ENCODE measurements around the gene KRT79. TPM values are rescaled to one million over a fixed set of nuclear protein-coding genes. Genes with fewer than 3 reads are reported as not detected.

The KRT79 gene
- total RNA-seq, 1 experiment from 2014 or later = not detected

DNA sequence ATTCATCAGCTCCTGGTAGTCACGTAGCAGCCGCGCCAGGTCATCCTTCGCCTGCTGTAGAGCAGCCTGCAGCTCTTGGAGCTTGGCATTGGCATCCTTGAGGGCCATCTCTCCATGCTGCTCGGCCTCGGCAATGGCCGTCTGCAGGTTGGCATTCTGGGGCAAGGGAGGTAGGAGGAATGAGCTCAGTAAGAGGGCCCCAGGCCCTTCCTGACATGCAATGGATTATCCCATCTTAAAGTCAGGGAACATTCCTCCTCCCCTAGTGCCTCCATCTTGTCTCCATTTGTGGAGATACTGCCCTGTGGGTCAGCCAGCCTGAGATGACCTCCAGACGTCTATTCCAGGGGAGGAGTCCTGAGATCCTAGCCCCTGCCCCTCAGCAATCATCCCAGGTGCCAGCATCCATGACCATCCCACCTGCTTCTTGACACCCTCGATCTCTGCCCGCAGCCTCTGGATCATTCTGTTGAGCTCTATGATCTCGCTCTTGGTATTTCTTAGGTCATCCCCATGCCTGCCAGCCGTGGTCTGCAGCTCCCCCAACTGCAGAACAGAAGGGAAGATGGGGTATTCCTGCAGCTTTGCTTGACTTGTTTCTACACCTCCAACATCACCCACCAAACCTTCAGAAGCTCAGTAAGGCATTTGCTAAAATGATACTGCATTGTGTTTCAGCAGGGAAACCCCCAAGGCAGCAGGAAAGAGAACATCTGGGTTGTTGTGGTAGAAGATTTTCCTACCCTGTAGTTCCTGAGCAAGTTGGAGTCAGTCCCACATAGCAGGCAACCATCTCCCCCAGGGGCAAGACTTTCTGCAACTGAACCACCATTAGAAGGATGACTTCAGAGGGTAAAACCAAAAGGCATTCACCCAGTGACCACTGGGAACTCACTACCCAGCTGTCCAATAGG, 42.6 kb downstream of the KRT79 start:
- DNase-seq (ENCODE audit: low spot score) = no peak

DNA sequence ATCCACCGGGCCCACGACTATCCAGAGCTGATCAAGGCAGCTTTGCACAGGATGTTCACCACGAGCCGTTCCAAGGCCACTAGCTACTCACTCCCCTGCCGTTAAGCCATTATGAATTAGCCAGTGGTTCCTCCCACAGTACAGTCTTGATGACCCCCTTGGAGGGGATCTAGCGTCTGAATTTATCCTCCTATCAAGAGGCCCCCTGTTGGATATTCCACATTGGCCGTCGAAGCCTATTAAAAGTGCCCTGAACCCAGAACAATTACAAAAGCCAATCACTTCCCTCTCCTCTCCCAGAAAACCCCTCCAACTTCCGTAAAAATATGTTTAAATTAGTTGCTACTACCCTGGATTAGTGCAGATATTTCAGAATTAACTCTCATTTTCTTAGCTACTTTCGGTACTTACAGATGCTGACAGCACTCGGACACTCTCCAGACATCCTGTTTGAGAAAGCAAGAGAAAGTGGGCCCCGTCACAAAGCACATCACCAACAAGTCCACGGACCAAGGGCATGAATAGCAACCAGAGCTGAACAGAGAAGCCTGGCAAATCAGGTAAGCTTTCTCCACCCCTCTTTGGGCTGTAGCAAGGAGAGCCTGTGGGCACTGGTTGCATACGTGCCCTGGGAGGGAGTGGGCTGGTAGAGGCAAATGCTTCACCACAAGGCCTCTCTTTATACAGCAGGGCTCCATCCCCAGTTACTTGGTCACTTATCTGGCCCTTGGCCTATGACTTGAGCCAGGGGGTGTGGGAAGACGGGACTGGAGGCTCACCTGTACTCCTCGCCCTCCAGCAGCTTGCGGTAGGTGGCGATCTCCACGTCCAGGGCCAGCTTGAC, 43.5 kb downstream of the KRT79 start:
- no peak for DNase-seq (ENCODE audit: low spot score)

DNA sequence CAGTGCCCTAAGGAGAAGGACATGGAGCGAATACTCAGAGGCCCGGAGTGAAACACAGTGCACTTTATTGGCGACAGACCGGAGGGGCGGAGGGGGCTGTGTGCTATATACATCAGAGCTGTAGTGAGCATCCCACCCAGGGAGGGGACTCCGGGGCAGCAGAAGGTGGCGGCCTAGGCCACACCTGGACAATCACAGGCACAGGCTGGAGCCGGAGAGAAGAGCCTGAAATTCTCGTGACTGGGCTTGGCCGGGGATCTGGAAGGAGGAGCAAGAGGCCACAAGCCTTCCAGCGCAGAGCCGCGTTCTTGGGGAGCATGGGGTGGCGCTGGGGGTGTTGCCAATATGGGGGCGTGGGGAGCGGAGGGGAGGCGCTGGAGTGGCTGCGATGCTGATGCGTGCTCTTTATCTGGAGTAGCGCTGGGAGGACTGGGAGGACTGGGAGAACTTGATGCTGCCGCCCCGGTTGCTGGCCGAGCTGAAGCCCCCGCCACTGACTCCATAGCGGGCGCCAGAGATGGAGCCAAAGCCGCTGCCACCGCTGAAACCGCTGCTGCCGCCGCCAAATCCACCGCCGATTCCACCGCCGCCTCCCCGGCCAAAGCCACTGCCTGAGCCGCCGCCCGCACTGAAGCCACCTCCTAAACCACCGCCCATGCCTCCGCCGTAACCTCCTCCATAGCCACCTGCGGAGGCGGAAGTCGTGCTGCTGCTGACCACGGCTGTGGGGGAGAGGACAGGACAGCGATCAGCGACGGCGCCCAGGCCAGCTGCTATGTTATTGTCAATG, 44.3 kb downstream of the KRT79 start:
- DNase-seq (ENCODE audit: low spot score) = no peak

DNA sequence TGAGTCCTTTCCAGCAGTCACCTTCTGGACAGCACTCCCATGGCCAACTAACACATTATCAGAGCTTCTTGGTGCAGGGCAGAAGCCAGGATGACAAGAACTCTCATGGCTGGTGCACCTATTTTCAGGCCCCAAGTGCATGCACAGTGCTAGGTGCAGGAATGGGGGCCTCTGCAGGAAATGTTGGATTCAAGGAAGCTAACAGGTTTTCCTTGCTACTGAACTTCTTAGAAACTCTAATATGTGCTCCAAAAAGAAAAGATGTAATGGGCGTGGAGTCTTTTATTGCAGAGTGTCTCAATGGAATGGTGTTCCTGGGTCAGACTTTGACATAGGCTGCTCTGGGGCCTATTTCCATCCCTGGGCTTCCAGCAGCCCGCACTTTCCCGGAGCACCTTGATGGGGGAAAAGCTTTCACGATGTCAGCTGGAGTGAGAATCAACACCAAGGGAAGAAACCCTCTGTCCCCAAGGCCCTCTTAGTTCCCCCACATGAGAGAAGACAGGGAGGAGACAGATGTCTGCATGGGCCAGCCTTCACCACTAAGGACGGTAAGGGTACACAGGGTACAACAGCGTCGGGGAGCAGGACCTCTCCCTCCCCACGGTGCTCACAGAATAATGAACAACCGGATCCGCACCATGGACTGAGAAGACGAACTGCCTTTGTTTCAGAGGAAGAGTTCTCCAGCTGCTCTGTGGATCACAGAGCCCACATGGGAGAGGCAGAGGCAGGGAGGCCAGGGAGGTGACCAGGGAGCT, 45.1 kb downstream of the KRT79 start:
- DNase-seq (ENCODE audit: low spot score) = no peak

DNA sequence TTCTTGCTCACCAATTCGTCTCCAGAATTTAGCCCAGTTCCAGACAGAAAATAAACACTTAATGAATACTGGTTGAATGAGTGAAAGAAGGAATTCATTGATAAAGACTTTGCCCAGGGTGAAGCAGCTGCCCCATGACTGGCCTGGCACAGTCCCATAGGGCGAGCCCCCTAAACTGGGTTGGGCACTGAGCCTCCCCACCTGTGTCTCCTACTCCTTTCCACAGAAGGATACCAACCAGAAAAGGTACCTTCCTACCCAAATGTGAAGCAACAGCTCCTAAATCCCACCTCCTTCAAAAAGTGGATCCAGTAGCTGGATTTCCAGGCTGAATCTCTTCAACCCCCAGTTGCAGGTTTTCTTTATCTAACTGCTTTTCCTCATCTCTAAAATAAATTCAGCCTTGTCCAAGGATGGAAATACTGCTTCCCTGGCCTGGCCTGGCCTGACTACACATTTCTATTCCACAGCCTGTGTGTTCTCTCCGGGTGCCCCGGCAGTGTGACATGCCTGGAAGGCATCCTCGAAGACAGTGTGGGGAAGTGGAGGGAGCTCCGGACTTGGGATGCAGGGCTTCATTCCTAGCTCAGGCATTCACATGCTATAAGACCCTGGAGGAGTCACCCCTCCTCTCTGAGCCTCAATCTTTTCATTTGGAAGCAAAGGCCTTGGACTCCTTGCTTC, 45.8 kb downstream of the KRT79 start:
- no peak for DNase-seq (ENCODE audit: low spot score)

DNA sequence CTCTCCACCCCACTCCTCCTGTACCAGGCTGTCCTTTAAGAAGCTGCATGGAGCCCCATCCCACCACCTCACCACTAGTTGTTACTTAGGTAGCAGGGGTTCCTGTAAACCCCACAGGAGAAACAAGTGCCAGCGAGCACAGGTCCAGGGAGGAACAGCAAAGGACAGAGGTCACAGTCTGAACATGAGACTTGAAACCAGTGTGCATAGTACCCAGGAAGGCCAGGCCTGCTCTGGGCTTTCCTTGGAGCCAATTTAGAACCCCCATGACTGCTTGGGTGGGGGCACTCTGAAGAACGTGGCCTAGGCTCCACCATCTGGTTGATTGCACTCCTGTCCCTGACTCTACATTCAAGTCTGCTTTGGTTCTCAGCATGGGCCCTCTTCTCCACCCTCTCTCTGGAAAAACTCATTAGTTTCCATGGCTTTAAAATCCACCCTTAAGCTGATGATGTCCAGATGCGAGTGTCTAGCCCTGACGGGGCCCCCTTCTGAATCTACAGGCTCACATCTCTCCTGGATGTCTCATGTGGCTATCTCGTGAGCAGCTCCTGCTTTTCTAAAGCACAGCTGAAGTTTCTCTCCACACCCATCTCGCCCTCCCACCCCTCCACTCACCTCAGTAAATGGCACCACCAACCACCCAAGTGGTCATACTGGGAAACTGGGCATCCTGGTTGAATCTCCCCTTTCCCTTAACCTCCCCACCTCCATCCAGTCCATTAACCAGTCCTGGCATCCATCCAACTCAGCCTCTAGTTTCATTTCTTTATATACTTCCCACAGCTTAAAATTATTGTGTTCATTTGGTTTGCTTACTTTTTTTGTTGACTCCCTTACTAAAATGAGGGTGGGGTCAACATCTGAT, 46.6 kb downstream of the KRT79 start:
- DNase-seq (ENCODE audit: low spot score) = no peak

DNA sequence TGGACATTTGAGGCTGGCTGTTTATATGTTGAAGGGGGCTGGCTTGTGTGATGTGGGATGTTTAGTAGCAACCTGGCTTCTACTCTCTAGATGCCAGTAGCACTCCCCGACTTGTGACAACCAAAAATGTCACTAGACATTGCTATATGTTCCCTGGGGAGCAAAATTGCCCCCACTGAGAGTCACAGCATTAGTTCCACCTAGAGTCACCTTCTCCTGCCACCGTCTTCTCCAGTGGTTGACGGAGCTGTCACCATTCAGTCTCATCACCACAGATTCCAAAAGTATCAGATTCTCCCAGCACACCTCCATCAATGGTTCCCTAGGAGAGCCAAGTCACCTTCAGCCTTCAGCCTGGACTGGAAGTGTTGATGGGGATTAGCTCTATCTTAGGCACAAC, 49.2 kb downstream of the KRT79 start:
- DNase-seq (ENCODE audit: low spot score) = no peak

DNA sequence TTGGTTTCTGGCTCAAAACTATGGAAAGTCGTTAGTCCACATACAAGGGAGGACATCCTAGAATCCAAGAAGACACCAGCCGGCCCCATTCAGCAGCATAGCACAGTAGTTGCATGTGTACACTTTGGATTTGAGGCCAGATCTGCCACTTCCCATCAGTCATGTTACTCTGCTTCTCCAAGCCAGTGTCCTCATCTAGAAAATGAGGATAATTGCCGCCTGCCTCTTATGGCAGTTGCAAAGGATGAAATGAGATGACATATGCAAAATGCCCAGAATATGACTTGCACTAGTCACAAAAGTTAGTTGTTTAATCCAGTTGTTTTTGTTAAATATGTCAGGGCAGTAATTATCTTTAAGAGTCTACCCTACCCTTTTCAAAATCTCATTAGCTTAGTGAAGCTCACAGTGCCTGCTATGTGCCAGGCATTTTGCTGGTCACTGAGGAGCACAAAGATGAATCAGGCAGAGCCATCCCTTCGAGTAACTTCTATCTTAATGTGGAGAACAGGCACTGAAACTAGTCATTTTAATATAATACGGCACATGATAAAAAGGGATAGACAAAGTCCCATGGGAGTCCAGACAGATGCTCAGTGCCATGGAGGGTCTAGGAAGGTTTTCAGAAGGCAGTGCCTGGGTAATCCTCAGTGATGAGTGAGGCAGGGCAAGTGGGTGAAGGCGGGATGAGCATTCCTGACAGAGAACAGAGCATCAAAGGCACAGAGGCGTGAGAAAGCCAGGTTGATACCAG, 50.4 kb downstream of the KRT79 start:
- no peak for DNase-seq (ENCODE audit: low spot score)

DNA sequence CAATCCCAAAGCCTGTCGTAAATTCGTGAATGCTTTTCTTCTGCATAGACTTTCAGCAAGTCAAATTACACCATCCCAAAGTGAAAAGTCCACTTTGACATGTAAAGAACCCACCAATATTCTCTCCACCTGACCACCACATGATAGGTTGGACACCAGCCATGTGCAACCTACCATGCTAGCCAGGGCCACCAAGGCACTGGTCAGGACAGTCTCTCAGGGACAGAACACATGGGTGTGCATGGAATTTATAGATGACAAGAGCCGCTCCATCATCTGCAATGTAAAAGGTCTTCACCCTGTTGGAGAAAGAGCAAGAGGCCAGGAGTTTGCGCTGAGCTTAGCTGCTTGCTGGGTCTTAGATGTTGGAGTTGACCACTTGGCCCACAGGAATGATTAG, 51.6 kb downstream of the KRT79 start:
- no peak for DNase-seq (ENCODE audit: low spot score)

DNA sequence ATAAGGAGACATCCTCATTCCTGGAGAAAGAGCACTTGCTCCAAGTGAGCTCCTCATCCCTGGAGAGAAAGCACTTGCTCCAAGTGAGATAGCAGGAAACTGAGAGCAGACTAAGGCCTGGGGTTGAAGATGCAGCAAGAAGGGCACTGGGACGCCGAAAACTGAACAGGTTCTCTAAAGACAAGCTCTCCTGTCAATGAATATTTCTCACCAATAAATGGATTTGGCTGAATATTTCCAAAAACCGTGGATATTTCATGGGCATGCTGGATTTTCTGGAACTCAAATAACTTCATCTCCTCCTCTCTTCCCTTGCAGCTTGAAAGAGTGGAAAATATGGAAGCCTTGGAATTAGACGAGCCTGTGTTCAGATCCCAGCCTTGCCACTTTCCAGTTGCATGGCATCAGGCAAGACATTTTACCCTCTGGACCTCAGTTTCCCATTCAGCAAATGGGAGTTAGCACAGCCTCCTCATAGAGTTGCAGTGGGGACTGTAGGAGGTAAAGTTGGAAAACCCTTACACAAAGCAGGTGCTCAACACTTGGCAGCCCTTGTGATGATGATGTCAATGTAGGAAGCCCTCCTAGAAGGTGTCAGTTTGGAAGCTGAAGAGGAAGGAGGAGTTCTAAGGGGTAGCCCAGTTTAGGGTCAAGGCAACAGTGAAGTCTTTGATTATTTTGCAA, 52.6 kb downstream of the KRT79 start:
- no peak for DNase-seq (ENCODE audit: low spot score)

DNA sequence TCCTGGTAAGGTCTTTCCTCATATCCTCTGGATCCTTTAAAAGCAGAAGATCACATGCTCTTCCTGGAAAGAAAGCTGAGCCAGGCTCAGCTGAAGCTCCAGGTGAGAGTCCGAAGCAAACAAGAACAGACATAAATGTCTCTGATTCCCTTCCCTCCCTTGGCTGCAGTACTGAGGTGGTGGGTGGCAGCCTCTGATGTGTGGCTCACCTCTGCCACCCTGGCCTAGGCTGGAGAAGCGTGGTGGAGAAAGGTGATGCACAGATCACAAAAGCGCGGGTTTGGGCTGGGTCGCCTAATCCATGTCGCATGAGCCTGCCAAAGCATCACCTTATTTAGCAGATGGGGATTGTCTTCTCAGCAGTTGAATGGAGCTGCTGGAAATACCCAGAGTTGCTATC, 54.2 kb downstream of the KRT79 start:
- DNase-seq (ENCODE audit: low spot score) = no peak

DNA sequence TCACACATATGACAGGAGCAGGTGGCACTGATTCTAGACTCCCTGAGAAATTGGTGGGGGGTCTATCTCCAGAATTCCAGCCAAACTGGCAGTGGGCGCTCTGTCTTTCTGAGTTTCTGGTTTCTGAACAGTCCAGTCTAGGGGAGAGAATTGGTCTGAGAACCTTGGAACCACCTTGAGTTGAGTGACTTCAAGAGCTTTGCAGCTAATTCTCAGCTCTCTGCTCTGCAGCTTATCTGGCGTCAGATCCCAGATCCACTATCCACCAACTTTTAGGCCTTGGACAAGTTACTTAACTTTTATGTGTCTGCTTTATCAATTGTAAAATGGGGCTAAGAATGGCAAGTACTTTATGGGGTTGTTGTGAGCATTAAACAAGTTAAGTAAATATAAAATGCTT, 55.3 kb downstream of the KRT79 start:
- DNase-seq (ENCODE audit: low spot score) = no peak

DNA sequence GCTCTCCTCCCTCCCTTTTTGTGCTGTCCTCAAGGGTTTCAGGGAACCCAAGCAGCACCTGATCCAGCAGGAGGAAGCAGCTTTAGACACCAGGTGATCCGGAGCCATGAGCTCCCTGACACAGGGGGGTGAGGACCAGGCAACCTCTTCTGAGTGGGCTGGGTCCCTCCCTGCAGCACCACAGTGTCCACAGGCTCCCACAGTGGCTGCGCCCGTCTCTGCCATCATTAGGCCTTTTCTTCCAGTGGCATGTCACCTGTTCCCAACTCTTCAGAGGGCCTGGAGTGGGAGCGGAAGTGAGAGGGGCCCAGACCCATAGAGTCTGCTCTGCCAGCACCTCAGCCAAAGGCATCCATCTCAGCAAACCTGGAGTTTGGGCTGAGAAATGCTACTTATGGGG, 56.5 kb downstream of the KRT79 start:
- DNase-seq (ENCODE audit: low spot score) = no peak

DNA sequence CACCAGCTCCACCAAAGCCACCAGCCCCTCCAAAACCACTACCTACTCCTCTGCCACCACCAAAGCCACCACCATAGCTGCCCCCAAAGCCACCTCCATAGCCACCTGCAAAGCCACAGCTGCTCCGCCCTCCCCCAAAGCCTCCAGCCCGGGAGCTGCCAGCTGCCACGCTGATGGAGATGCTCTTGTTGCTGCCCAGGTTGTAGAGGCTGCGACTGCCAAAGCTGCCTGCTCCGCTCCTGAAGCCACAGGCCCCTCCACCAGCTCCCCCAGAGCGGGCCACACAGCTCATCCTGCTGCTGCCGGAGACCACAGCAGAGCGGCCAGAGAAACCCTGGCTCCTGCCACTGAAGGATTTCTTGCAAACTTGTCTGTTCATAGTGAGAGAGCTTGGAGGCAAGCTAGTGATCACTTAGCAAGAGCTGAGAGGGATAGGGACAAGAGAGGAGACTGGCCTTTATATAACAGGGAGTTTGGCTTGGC, 57.2 kb downstream of the KRT79 start, which contains the start of gene KRT76:
Gene KRT76, minus strand, starts transcription at position 433 of the 483 bp plus-strand sequence. Its CDS starts 54 bp downstream, at position 379.
- no peak for DNase-seq (ENCODE audit: low spot score)

DNA sequence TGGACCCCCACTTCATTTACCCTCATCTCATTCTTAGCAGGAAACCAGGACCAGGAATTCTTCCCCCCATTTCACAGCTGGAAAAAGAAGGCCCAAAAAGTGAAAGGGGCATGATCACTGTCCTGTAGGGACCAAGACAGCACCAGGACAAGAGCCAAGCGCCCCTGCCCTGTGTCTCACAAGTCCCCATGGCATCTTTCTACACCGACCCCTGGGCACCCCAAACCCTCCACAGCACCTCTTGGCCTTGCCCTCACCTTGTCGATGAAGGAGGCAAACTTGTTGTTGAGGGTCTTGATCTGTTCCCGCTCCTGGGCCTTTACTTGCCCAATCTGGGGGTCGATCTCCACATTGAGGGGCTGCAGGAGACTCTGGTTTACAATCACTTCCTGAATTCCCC, 57.7 kb downstream of the KRT79 start:
- no peak for DNase-seq (ENCODE audit: low spot score)

DNA sequence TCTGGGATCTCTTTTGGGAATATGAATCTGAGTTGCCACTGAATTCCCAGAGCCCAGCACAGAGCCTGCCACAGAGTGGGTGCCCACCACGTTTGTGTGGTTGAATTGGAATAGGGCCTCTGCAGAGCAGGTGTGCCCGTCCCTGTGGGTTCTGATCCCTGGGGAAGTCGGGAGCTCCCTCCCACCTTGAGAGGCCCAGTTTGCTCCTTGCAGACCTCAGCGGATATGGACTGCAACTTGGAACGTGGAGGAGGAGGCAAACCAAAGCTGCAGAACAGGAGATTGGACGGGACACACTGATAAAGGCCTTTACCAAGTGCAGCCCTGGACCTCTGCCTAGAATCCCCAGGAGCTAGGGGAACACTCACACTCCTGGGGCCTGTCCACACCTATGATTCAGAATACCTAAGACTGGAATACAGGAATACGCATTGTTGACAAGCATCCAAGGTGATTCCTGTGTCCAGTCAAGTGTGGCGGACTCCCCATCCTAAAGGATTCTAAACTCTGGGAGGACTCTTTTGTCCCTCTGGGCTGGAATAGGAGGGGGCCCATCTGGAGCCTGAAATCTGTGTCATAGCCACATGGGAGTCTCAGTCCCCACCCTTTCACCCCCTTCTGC, 59.4 kb downstream of the KRT79 start:
- no peak for DNase-seq (ENCODE audit: low spot score)

DNA sequence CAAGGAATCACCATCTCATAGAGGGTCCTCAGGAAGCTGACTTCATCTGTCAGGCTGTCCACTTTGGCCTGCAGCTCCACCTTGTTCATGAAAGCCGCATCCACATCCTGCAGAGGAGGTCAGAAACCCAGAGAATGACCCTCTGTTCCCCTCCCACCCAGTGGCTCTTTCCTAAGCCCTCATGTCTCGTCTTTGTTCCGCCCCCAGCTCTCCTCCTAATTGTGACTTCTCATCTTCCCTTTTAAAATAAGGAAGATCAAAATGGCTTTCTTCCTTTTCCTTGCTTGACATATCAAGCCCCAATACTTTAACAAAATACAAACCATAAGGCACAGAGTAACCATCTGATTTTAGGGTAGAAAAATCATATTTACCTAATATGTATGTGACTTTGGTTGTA, 61.3 kb downstream of the KRT79 start:
- no peak for DNase-seq (ENCODE audit: low spot score)
